ENCODE measurements around the gene PNKD.

DNA sequence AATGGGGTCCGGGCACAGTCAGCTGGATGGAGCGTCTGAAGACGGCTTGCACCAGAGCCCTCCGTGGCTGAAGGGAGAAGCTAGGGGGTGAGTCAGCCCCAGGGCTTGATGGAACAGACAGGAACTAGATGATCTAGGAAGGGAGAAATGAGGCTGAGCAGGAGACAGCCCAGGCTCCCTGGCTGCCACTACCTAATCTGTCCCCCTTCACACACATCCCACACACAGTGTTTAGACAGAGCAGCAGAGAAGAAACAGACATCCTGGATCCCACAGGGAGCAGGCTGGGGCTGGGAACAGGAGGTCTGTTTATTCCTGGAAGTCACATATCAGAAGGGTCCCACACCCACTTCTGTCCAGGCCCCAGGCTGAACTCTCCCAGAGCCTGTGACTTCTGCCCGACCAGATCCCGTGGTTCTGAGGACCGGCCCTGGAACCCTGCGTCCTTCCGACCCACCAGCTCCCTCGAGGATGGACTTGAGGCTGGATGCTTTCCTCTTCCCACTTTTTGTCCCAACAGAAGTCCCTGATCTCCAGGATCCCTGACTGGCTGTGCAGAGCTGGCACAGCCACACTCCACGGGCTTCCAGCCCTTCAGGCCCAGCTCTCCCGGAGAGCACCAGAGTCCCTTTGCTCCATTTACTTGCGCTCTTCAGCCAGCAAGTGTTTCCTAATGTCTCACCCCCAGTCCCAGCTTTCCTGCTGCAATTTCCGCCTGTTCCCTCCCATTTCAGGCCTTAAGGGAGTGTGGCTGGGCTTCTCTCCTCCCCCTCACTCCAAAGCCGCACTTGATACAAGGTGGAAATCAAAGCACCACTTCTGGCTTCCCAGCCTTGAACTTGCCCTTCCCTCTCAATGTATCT is 11.0 kb upstream of the PNKD start:
- no peak for TF ChIP-seq POLR2A (IDR thresholded peaks at IDR 0.05)
- TF ChIP-seq, protein P1, sequence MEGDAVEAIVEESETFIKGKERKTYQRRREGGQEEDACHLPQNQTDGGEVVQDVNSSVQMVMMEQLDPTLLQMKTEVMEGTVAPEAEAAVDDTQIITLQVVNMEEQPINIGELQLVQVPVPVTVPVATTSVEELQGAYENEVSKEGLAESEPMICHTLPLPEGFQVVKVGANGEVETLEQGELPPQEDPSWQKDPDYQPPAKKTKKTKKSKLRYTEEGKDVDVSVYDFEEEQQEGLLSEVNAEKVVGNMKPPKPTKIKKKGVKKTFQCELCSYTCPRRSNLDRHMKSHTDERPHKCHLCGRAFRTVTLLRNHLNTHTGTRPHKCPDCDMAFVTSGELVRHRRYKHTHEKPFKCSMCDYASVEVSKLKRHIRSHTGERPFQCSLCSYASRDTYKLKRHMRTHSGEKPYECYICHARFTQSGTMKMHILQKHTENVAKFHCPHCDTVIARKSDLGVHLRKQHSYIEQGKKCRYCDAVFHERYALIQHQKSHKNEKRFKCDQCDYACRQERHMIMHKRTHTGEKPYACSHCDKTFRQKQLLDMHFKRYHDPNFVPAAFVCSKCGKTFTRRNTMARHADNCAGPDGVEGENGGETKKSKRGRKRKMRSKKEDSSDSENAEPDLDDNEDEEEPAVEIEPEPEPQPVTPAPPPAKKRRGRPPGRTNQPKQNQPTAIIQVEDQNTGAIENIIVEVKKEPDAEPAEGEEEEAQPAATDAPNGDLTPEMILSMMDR (IDR thresholded peaks at IDR 0.05): no peak
